GM19468 (cell line): Measurements from ENCODE around the gene DLAT.
"Not testable (repeated sequence)": the region's sequence is repeated elsewhere in the genome, so short reads cannot be mapped to it uniquely, and the experiment has no call there.

Experiments
- ATAC-seq: cut with Tn5 transposase; IDR thresholded peaks from one replicate; pipeline ENCODE4 v1.9.1; 2021; ENCODE audit warnings: mild to moderate bottlenecking, moderate library complexity, moderate number of reproducible peaks; ENCODE audit not compliant: unreplicated experiment; ENCODE audit errors: extremely low read depth

The DLAT gene

GRCh38 chr11:112024773-112025678 is at the start of gene DLAT:
TSS of gene DLAT (plus strand) at chr11:112025408. CDS start at chr11:112025473, 65 bp downstream.
- ATAC-seq: peak; percentile 57

- ATAC-seq: no peak
These were observed 49.0 kb upstream of the DLAT start for GRCh38 chr11:111976119-111976766.

- no peak for ATAC-seq
These were observed 48.5 kb upstream of the DLAT start for GRCh38 chr11:111976767-111977145.

GRCh38 chr11:111977146-111978027 is 47.8 kb upstream of the DLAT start:
- ATAC-seq: no peak

- no peak for ATAC-seq
These were observed 47.0 kb upstream of the DLAT start for GRCh38 chr11:111978028-111978771.

GRCh38 chr11:111980062-111980461 is 45.1 kb upstream of the DLAT start:
- ATAC-seq: no peak

GRCh38 chr11:111981270-111981669 is 43.9 kb upstream of the DLAT start:
- no peak for ATAC-seq

GRCh38 chr11:111982019-111982464 is 43.2 kb upstream of the DLAT start:
- ATAC-seq: no peak

- no peak for ATAC-seq
These were observed 42.5 kb upstream of the DLAT start for GRCh38 chr11:111982541-111983186.

GRCh38 chr11:111983187-111983986 is 41.8 kb upstream of the DLAT start:
- no peak for ATAC-seq

- ATAC-seq: no peak
These were observed 38.6 kb upstream of the DLAT start for GRCh38 chr11:111986589-111986988.

- ATAC-seq: no peak
These were observed 34.8 kb upstream of the DLAT start for GRCh38 chr11:111990381-111990780.

- ATAC-seq: no peak
These were observed 32.9 kb upstream of the DLAT start for GRCh38 chr11:111992206-111992855.

- ATAC-seq: no peak
These were observed 29.1 kb upstream of the DLAT start for GRCh38 chr11:111996129-111996528.

GRCh38 chr11:111996669-111997068 is 28.5 kb upstream of the DLAT start:
- not testable (repeated sequence) for ATAC-seq

- ATAC-seq: no peak
These were observed 26.1 kb upstream of the DLAT start for GRCh38 chr11:111999111-111999510.

- ATAC-seq: no peak
These were observed 24.5 kb upstream of the DLAT start for GRCh38 chr11:112000703-112001102.
